Subcutaneous abdominal adipose tissue (tissue), 5 donors: Measurements from ENCODE around the gene TMEM116.

Source experiments
- H3K27ac ChIP-seq: one replicate; pipeline ENCODE4 v1.7.0; 2013; ENCODE audit warnings: low read depth, mild to moderate bottlenecking, inconsistent platforms, low read length, moderate library complexity
- H3K27me3 ChIP-seq, 5 donors: one replicate each; pipeline ENCODE4 v1.7.0; 2013; ENCODE audit warnings: low read length in 5 of 5, inconsistent platforms in 1 of 5; ENCODE audit not compliant: control insufficient read depth in 5 of 5, insufficient read depth in 4 of 5
- H3K36me3 ChIP-seq, 5 donors: one replicate each; pipeline ENCODE4 v1.7.0; 2013; ENCODE audit warnings: low read length in 5 of 5; ENCODE audit not compliant: control insufficient read depth in 5 of 5, insufficient read depth in 5 of 5
- H3K4me1 ChIP-seq, 5 donors: one replicate each; pipeline ENCODE4 v1.7.0; 2013; ENCODE audit warnings: low read length in 5 of 5, mild to moderate bottlenecking in 3 of 5, moderate library complexity in 1 of 5; ENCODE audit not compliant: control insufficient read depth in 5 of 5, insufficient read depth in 5 of 5
- H3K4me3 ChIP-seq, 5 donors: one replicate each; pipeline ENCODE4 v1.7.0; 2013; ENCODE audit warnings: low read length in 5 of 5, low read depth in 1 of 5
- H3K9ac ChIP-seq, 5 donors: one replicate each; pipeline ENCODE4 v1.7.0; 2013; ENCODE audit warnings: low read length in 5 of 5, mild to moderate bottlenecking in 4 of 5, moderate library complexity in 3 of 5
- H3K9me3 ChIP-seq, 5 donors: one replicate each; pipeline ENCODE4 v1.7.0; 2013; ENCODE audit warnings: low read length in 5 of 5; ENCODE audit not compliant: control insufficient read depth in 5 of 5
- donor health status: healthy.
- donor health status: healthy.
- donor health status: healthy.
- donor health status: healthy.
- donor health status: healthy.

The TMEM116 gene

DNA sequence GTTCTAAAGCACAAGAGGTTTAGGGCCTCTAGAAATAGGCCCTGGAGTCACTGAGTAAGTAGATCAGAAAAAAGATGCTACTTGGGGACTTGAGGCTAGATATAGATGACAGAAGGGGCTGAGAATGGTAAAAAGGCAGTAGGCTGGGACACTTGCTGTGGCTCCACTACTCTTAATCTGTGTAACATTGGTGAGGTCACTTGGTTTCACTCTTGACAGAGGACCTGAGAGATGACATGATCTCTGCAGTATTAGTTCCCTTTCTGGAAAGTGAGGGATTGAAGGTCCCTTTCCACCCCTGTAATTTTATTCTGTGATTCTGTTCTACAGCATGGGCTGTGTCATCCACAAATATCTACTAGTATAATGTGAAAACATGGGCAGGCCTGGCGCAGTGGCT is 131.2 kb downstream of the TMEM116 start:
- no peaks in the 10 kb centered on the region for H3K27me3 ChIP-seq
- peaks cover 31 to 82% (median 66%) of the 10 kb centered on the region in 5 donors for H3K36me3 ChIP-seq
- no peaks in the 10 kb centered on the region for H3K4me1 ChIP-seq
- H3K9me3 ChIP-seq, result no peaks in the 10 kb centered on the region
- H3K4me3 ChIP-seq, result no peak overlapping the region
- H3K27ac ChIP-seq, result no peak overlapping the region
- no peak overlapping the region for H3K9ac ChIP-seq
